Spleen (tissue), 11 donors: Measurements from ENCODE around the gene FBXL17. TPM values are rescaled to one million over a fixed set of nuclear protein-coding genes. Genes with fewer than 3 reads are reported as not detected.

ENCODE experiments used
- DNase-seq: peaks from one replicate; pipeline ENCODE4 v3.0.0-alpha.2; 2020
- H3K27ac ChIP-seq, 8 donors: fragments of 200-600 bp; sonication (generic) in 7 of 8; 1 replicate in 4 of 8; 2 replicates in 4 of 8; pipeline versions ENCODE4 v1.5.0 to v1.8.0; 2016 to 2021; ENCODE audit warnings: inconsistent platforms in 4 of 8, mild to moderate bottlenecking in 4 of 8, moderate library complexity in 1 of 8
- H3K27me3 ChIP-seq, 7 donors: fragments of 200-600 bp; sonication (generic) in 6 of 7; replicated peaks in 1 of 7; 1 replicate in 4 of 7; 2 replicates in 3 of 7; pipeline versions ENCODE4 v1.5.0 to v1.8.0; 2016 to 2021; ENCODE audit warnings: inconsistent platforms in 3 of 7, mild to moderate bottlenecking in 1 of 7
- H3K36me3 ChIP-seq, 6 donors: fragments of 200-600 bp; sonication (generic) in 5 of 6; 1 replicate in 4 of 6; 2 replicates in 2 of 6; pipeline versions ENCODE4 v1.5.0 to v1.8.0; 2016 to 2021; ENCODE audit warnings: inconsistent platforms in 2 of 6
- H3K4me1 ChIP-seq, 6 donors: fragments of 200-600 bp; sonication (generic) in 5 of 6; 1 replicate in 3 of 6; 2 replicates in 3 of 6; pipeline versions ENCODE4 v1.5.0 to v1.8.0; 2016 to 2021; ENCODE audit warnings: inconsistent platforms in 3 of 6
- H3K4me3 ChIP-seq, 8 donors: fragments of 200-600 bp; sonication (generic) in 7 of 8; 1 replicate in 4 of 8; 2 replicates in 4 of 8; pipeline versions ENCODE4 v1.5.0 to v1.8.0; 2016 to 2021; ENCODE audit warnings: inconsistent platforms in 4 of 8, mild to moderate bottlenecking in 4 of 8, moderate library complexity in 2 of 8
- H3K9me3 ChIP-seq, 8 donors: fragments of 200-600 bp; sonication (generic) in 7 of 8; 1 replicate in 4 of 8; 2 replicates in 4 of 8; pipeline versions ENCODE4 v1.5.0 to v1.8.0; 2016 to 2021; ENCODE audit warnings: inconsistent platforms in 4 of 8
- POLR2A ChIP-seq, 3 donors: fragments of 450-650 bp; IDR thresholded peaks; one replicate each; pipeline ENCODE4 v1.5.1; 2017; ENCODE audit warnings: antibody characterized with exemption in 3 of 3, mild to moderate bottlenecking in 1 of 3
- POLR2AphosphoS5 ChIP-seq, 3 donors: sonication (generic); formaldehyde crosslinking; IDR thresholded peaks; one replicate each; pipeline ENCODE4 v1.5.1; 2017; ENCODE audit warnings: antibody characterized with exemption in 3 of 3
- WGBS, 5 donors: extraction: QIAGEN DNeasy Blood & Tissue Kit in 3 of 5; methylation state at CpG; one replicate each; pipeline versions ENCODE4 v1.1.5 to v1.1.7; 2013 to 2018; 5-methylcytosine and 5-hydroxymethylcytosine counted together
- intact Hi-C: fragments of 100-400 bp; cut with DNase I; formaldehyde crosslinking; loops from one replicate; pipeline ENCODE4 v1.15.0; 2023; ENCODE audit warnings: low total_unique reads
- polyA plus RNA-seq, 3 donors: library from polyadenylated mRNA; stranded (reverse); fragments of 200-250 nt; gene quantifications; one replicate each; pipeline ENCODE4 v1.2.1, GENCODE V29; 2013
- total RNA-seq, 7 donors: library from RNA; depleted of rRNA in 3 of 7; stranded (reverse); fragments of >200 nt in 3 of 7; fragmentation: NEBNext Ultra II Directional in 4 of 7; extraction: Animal tissue kit (Norgen Biotek cat#: 25700) in 4 of 7; gene quantifications; one replicate each; pipeline versions ENCODE4 v1.1.0 to v1.2.1, GENCODE V29; 2016 to 2021
- TF ChIP-seq, protein P1 (sequence below), 11 experiments: fragments of 200-600 bp in 7 of 11; fragments of 450-650 bp in 4 of 11; sonication (generic) in 4 of 11; IDR thresholded peaks in 8 of 11; conservative IDR thresholded peaks in 3 of 11; 1 replicate in 7 of 11; 2 replicates in 4 of 11; pipeline versions ENCODE4 v1.4.0 to v1.8.0; 2016 to 2021; ENCODE audit warnings: antibody characterized with exemption in 11 of 11, inconsistent platforms in 4 of 11, mild to moderate bottlenecking in 1 of 11
- donor health status: healthy with polysubstance abuse.
- donor health status: DM: no; HTN: no; CAD: no; lungs with moderate emphysema.
- donor health status: DM: no; HTN: no; CAD: no.
- donor health status: Bipolar disorder and iron deficiency.
- donor health status: healthy.
- donor health status: DM: no; HTN: no; CAD: no.
- donor health status: DM: yes; HTN: yes; CAD: no.

Gene FBXL17
- total and polyA plus RNA-seq, 10 donors = 5.1 to 39.9 (median 21.8) TPM

- Histone ChIP-seq H3K4me3 (no peak overlapping the region), H3K4me1 (no peaks in the 10 kb centered on the region), H3K9me3 (no peaks in the 10 kb centered on the region), H3K36me3 (no peaks in the 10 kb centered on the region), H3K27ac (no peak overlapping the region), H3K27me3 (no peaks in the 10 kb centered on the region)
- TF ChIP-seq, protein P1, sequence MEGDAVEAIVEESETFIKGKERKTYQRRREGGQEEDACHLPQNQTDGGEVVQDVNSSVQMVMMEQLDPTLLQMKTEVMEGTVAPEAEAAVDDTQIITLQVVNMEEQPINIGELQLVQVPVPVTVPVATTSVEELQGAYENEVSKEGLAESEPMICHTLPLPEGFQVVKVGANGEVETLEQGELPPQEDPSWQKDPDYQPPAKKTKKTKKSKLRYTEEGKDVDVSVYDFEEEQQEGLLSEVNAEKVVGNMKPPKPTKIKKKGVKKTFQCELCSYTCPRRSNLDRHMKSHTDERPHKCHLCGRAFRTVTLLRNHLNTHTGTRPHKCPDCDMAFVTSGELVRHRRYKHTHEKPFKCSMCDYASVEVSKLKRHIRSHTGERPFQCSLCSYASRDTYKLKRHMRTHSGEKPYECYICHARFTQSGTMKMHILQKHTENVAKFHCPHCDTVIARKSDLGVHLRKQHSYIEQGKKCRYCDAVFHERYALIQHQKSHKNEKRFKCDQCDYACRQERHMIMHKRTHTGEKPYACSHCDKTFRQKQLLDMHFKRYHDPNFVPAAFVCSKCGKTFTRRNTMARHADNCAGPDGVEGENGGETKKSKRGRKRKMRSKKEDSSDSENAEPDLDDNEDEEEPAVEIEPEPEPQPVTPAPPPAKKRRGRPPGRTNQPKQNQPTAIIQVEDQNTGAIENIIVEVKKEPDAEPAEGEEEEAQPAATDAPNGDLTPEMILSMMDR (IDR thresholded peaks at IDR 0.05 in 8 of 11, conservative IDR thresholded peaks at IDR 0.05 in 3 of 11) = no peak
- no peak for TF ChIP-seq POLR2A (IDR thresholded peaks at IDR 0.05)
- TF ChIP-seq POLR2AphosphoS5 (IDR thresholded peaks at IDR 0.05) = no peak
- 85 to 89% (median 86%) methylated on average over 6 of the region's 6 CpGs for WGBS, 5 donors
- DNase-seq = no peak
- intact Hi-C loops = no loop called here
These were observed 432.1 kb downstream of the FBXL17 start for GRCh38 chr5:107949688-107950341.

DNA sequence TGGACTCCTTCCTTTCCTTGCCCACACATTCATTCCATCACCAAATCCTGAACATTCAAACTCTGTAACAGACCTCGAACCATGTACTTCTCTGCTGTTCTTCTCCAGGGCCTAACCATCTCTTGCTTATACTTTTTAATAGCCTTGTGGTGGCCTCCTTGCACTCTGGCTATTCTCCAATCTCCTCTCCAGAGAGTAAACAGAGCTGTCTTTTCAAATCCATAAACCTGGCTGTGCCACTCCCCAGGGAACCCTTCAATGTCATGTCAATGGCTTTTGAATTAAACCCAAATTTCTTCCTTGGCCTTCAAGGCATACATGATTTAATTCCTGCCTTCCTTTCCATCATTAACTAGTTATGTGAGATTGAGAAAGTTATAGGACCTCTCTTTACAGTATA, 433.5 kb downstream of the FBXL17 start:
- intact Hi-C loops = no loop called here
- H3K36me3 ChIP-seq = no peaks in the 10 kb centered on the region
- no peak overlapping the region for H3K4me3 ChIP-seq
- WGBS, 5 donors = 76 to 97% (median 96%) methylated on average over 1 of the region's 1 CpG
- H3K27ac ChIP-seq = no peak overlapping the region
- H3K4me1 ChIP-seq = no peaks in the 10 kb centered on the region
- no peaks in the 10 kb centered on the region for H3K27me3 ChIP-seq
- TF ChIP-seq, protein P1 (IDR thresholded peaks at IDR 0.05 in 8 of 11, conservative IDR thresholded peaks at IDR 0.05 in 3 of 11) = no peak
- TF ChIP-seq POLR2AphosphoS5 (IDR thresholded peaks at IDR 0.05) (no peak), POLR2A (IDR thresholded peaks at IDR 0.05) (no peak)
- H3K9me3 ChIP-seq = no peaks in the 10 kb centered on the region
- no peak for DNase-seq

GRCh38 chr5:107945061-107945460, 436.8 kb downstream of the FBXL17 start:
- no peaks in the 10 kb centered on the region for H3K4me1 ChIP-seq
- no peak for DNase-seq
- no peak overlapping the region for H3K4me3 ChIP-seq
- TF ChIP-seq POLR2A (IDR thresholded peaks at IDR 0.05) (no peak), POLR2AphosphoS5 (IDR thresholded peaks at IDR 0.05) (no peak)
- TF ChIP-seq, protein P1 (IDR thresholded peaks at IDR 0.05 in 8 of 11, conservative IDR thresholded peaks at IDR 0.05 in 3 of 11) = no peak
- WGBS, 5 donors = 89 to 97% (median 95%) methylated on average over 2 of the region's 2 CpGs
- H3K9me3 ChIP-seq = no peaks in the 10 kb centered on the region
- H3K27me3 ChIP-seq = no peaks in the 10 kb centered on the region
- intact Hi-C loops = no loop called here
- no peak overlapping the region for H3K27ac ChIP-seq
- no peaks in the 10 kb centered on the region for H3K36me3 ChIP-seq

DNA sequence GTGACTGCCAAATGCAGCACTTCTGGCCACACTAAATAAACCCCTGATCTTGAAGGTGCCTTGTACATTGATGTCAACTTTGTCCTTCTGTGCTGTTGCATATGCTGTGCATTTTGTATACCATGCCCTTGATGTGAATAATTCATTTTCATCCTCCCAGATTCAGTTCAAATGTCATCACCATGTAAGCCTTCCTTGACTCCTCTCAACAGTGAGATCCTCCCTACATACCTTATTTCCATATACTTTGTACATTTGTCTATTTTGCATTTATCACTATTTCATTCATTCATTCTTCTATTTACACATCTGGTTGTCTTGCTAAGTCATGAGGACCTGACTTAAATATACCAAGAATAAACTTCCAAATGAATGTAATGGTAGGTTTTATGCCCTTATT, 438.0 kb downstream of the FBXL17 start:
- Histone ChIP-seq H3K27me3 (no peaks in the 10 kb centered on the region), H3K4me1 (no peaks in the 10 kb centered on the region), H3K9me3 (no peaks in the 10 kb centered on the region), H3K4me3 (no peak overlapping the region), H3K36me3 (no peaks in the 10 kb centered on the region), H3K27ac (no peak overlapping the region)
- intact Hi-C loops = no loop called here
- TF ChIP-seq, protein P1 (IDR thresholded peaks at IDR 0.05 in 8 of 11, conservative IDR thresholded peaks at IDR 0.05 in 3 of 11) = no peak
- TF ChIP-seq POLR2AphosphoS5 (IDR thresholded peaks at IDR 0.05) = no peak
- no peak for TF ChIP-seq POLR2A (IDR thresholded peaks at IDR 0.05)
- no peak for DNase-seq
